HG03571 (cell line): ENCODE measurements around the gene PSMA7.

ENCODE experiments used
- ATAC-seq: cut with Tn5 transposase; IDR thresholded peaks from one replicate; pipeline ENCODE4 v1.9.1; 2021; ENCODE audit not compliant: unreplicated experiment

The PSMA7 gene

GRCh38 chr20:62143081-62143956, at the start of gene PSMA7, which contains the start of gene SS18L1:
Gene PSMA7 (minus strand): TSS chr20:62143394. CDS start chr20:62143303, 91 bp downstream.
Gene SS18L1 (plus strand): TSS chr20:62143769. CDS start chr20:62143821, 52 bp downstream.
- peak; percentile 64 for ATAC-seq

- no peak for ATAC-seq
Observed at GRCh38 chr20:62192635-62193034, 49.4 kb upstream of the PSMA7 start.

- ATAC-seq: no peak
Observed at GRCh38 chr20:62191781-62192559, 48.8 kb upstream of the PSMA7 start.

GRCh38 chr20:62190639-62191411, 47.6 kb upstream of the PSMA7 start:
- ATAC-seq: no peak

GRCh38 chr20:62186887-62187866, 44.0 kb upstream of the PSMA7 start:
- no peak for ATAC-seq

- no peak for ATAC-seq
Observed at GRCh38 chr20:62186096-62186426, 42.9 kb upstream of the PSMA7 start.

- ATAC-seq: no peak
Observed at GRCh38 chr20:62183426-62184142, 40.4 kb upstream of the PSMA7 start.

- ATAC-seq: peak; percentile 93
Observed at GRCh38 chr20:62182469-62183425, 39.6 kb upstream of the PSMA7 start, which contains the start of gene MTG2. Gene MTG2 (plus strand): TSS chr20:62183028. CDS start chr20:62193421, 10,393 bp downstream.

- ATAC-seq: no peak
Observed at GRCh38 chr20:62181808-62182207, 38.6 kb upstream of the PSMA7 start.

- no peak for ATAC-seq
Observed at GRCh38 chr20:62179162-62179504, 35.9 kb upstream of the PSMA7 start.

- ATAC-seq: no peak
Observed at GRCh38 chr20:62178316-62179161, 35.3 kb upstream of the PSMA7 start.

GRCh38 chr20:62177307-62177706, 34.1 kb upstream of the PSMA7 start:
- no peak for ATAC-seq

GRCh38 chr20:62176866-62177265, 33.7 kb upstream of the PSMA7 start:
- no peak for ATAC-seq

GRCh38 chr20:62175711-62176110, 32.5 kb upstream of the PSMA7 start:
- ATAC-seq: no peak

- no peak for ATAC-seq
Observed at GRCh38 chr20:62174870-62175624, 31.9 kb upstream of the PSMA7 start.

GRCh38 chr20:62174021-62174804, 31.0 kb upstream of the PSMA7 start:
- ATAC-seq: no peak
